Keratinocyte (primary cell): ENCODE data around the gene PCTP. TPM values are rescaled to one million over a fixed set of nuclear protein-coding genes. Genes with fewer than 3 reads are reported as not detected.

ENCODE experiments used
- DNase-seq: peaks from one replicate; pipeline ENCODE4 v3.0.0-alpha.2; 2011; ENCODE audit warnings: low read depth, missing footprints, low spot score
- FAIRE-seq: peaks from 2 replicates; lab custom pipeline; 2011; peaks lifted over from hg19 to GRCh38; lab: Jason Lieb, UNC
- H2AFZ ChIP-seq: 2 replicates; pipeline ENCODE4 v1.6.0; 2012; ENCODE audit warnings: low read length, control low read depth, inconsistent platforms; ENCODE audit not compliant: control insufficient read depth
- H3K27ac ChIP-seq: 2 replicates; pipeline ENCODE4 v1.5.1; 2011; ENCODE audit warnings: low read length; ENCODE audit not compliant: control insufficient read depth, insufficient read depth
- H3K27me3 ChIP-seq: 3 replicates; pipeline ENCODE4 v1.6.0; 2011; ENCODE audit warnings: low read length; ENCODE audit not compliant: control insufficient read depth, insufficient read depth; ENCODE audit errors: extremely low read depth
- H3K36me3 ChIP-seq, 2 experiments: 2 replicates in 1 of 2; 3 replicates in 1 of 2; pipeline ENCODE4 v1.5.1; 2011; ENCODE audit warnings: low read length in 2 of 2, mild to moderate bottlenecking in 1 of 2; ENCODE audit not compliant: control insufficient read depth in 2 of 2, insufficient read depth in 2 of 2; ENCODE audit errors: extremely low read depth in 1 of 2
- H3K4me1 ChIP-seq: 3 replicates; pipeline ENCODE4 v1.5.1; 2011; ENCODE audit warnings: low read length; ENCODE audit not compliant: control insufficient read depth, insufficient read depth; ENCODE audit errors: extremely low read depth
- H3K4me2 ChIP-seq: 3 replicates; pipeline ENCODE4 v1.6.0; 2011; ENCODE audit warnings: low read depth, low read length; ENCODE audit not compliant: control insufficient read depth, insufficient read depth; ENCODE audit errors: extremely low read depth
- H3K4me3 ChIP-seq, 3 experiments: fragments of 200-600 bp in 1 of 3; sonication (generic) in 1 of 3; 2 replicates in 2 of 3; 3 replicates in 1 of 3; pipeline ENCODE4 v1.5.1; 2011 to 2016; ENCODE audit warnings: low read length in 3 of 3, mild to moderate bottlenecking in 3 of 3, control low read depth in 2 of 3, inconsistent platforms in 1 of 3, low read depth in 1 of 3, mixed read lengths in 1 of 3, mixed run types in 1 of 3, moderate library complexity in 1 of 3; ENCODE audit not compliant: control insufficient read depth in 2 of 3, insufficient read depth in 2 of 3; ENCODE audit errors: extremely low read depth in 1 of 3
- H3K79me2 ChIP-seq: 2 replicates; pipeline ENCODE4 v1.6.0; 2012; ENCODE audit warnings: low read length; ENCODE audit not compliant: control insufficient read depth, insufficient read depth
- H3K9ac ChIP-seq: 3 replicates; pipeline ENCODE4 v1.6.0; 2011; ENCODE audit warnings: low read length; ENCODE audit not compliant: control insufficient read depth, insufficient read depth; ENCODE audit errors: extremely low read depth
- H3K9me1 ChIP-seq: 3 replicates; pipeline ENCODE4 v1.6.0; 2011; ENCODE audit warnings: low read length; ENCODE audit not compliant: control insufficient read depth, insufficient read depth; ENCODE audit errors: extremely low read depth
- H3K9me3 ChIP-seq: 2 replicates; pipeline ENCODE4 v1.5.1; 2012; ENCODE audit warnings: low read depth, low read length; ENCODE audit not compliant: control insufficient read depth
- H4K20me1 ChIP-seq: 3 replicates; pipeline ENCODE4 v1.6.0; 2011; ENCODE audit warnings: low read length; ENCODE audit not compliant: control insufficient read depth, insufficient read depth; ENCODE audit errors: extremely low read depth
- EZH2 ChIP-seq: IDR thresholded peaks from one replicate; pipeline ENCODE4 v1.6.1; 2012; ENCODE audit warnings: inconsistent platforms, mild to moderate bottlenecking, low read length, moderate library complexity
- dilution Hi-C: fragments of 300-500 bp; cut with MboI; formaldehyde crosslinking; loops from one replicate; pipeline ENCODE4 v1.7.0; 2020; ENCODE audit warnings: low sequenced_read_pairs; ENCODE audit not compliant: extremely low pct_ligation_motif_present
- polyA plus RNA-seq, 5 experiments: library from polyadenylated mRNA; depleted of rRNA in 3 of 5; stranded (reverse) in 3 of 5; stranded (forward) in 1 of 5; unstranded in 1 of 5; fragments of >200 nt; gene quantifications; 1 replicate in 1 of 5; 2 replicates in 3 of 5; 3 replicates in 1 of 5; pipeline versions ENCODE4 v1.2.1 to v1.2.3, GENCODE V29; 2011 to 2012; ENCODE audit warnings: missing spikeins in 2 of 5, low read depth in 1 of 5, low replicate concordance in 1 of 5
- TF ChIP-seq, protein P1 (sequence below), 3 experiments: IDR thresholded peaks in 1 of 3; conservative IDR thresholded peaks in 1 of 3; optimal IDR thresholded peaks in 1 of 3; 2 replicates in 2 of 3; 3 replicates in 1 of 3; pipeline versions ENCODE3 to v1.5.1; 2011; ENCODE audit warnings: low read length in 3 of 3, mild to moderate bottlenecking in 3 of 3, moderate library complexity in 2 of 3, control low read depth in 1 of 3, inconsistent platforms in 1 of 3; ENCODE audit not compliant: insufficient read depth in 2 of 3; ENCODE audit errors: extremely low read depth in 1 of 3

PCTP gene
- polyA plus RNA-seq, 1 donor (not counting 4 experiments of a cell fraction or from before 2014, with no cell fraction given), result 29.5 TPM

- H3K9me3 ChIP-seq, result no peaks in the 10 kb centered on the region
- H3K4me1 ChIP-seq, result no peaks in the 10 kb centered on the region
- no peak overlapping the region for H3K27ac ChIP-seq
- H3K36me3 ChIP-seq, result peaks cover 0 to 1% of the 10 kb centered on the region in 2 experiments
- TF ChIP-seq EZH2, result no peak
- TF ChIP-seq, protein P1, sequence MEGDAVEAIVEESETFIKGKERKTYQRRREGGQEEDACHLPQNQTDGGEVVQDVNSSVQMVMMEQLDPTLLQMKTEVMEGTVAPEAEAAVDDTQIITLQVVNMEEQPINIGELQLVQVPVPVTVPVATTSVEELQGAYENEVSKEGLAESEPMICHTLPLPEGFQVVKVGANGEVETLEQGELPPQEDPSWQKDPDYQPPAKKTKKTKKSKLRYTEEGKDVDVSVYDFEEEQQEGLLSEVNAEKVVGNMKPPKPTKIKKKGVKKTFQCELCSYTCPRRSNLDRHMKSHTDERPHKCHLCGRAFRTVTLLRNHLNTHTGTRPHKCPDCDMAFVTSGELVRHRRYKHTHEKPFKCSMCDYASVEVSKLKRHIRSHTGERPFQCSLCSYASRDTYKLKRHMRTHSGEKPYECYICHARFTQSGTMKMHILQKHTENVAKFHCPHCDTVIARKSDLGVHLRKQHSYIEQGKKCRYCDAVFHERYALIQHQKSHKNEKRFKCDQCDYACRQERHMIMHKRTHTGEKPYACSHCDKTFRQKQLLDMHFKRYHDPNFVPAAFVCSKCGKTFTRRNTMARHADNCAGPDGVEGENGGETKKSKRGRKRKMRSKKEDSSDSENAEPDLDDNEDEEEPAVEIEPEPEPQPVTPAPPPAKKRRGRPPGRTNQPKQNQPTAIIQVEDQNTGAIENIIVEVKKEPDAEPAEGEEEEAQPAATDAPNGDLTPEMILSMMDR (optimal IDR thresholded peaks at IDR 0.05 in 1 of 3, IDR thresholded peaks at IDR 0.05 in 1 of 3, conservative IDR thresholded peaks at IDR 0.05 in 1 of 3; ENCODE audit: extremely low read depth in 1 of 3, insufficient read depth in 2 of 3, low read length in 3 of 3), result no peak
- no peak overlapping the region for H3K4me2 ChIP-seq
- H2AFZ ChIP-seq, result no peak overlapping the region
- H3K79me2 ChIP-seq, result peaks cover 3% of the 10 kb centered on the region
- H3K4me3 ChIP-seq, result no peak overlapping the region
- H3K27me3 ChIP-seq, result no peaks in the 10 kb centered on the region
- H4K20me1 ChIP-seq, result no peaks in the 10 kb centered on the region
- no peak overlapping the region for H3K9ac ChIP-seq
- H3K9me1 ChIP-seq, result no peaks in the 10 kb centered on the region
- dilution Hi-C loops, result no loop called here
- no peak for DNase-seq
- FAIRE-seq, result no peak
Observed at GRCh38 chr17:55757659-55758058, 6.8 kb downstream of the PCTP start.

DNA sequence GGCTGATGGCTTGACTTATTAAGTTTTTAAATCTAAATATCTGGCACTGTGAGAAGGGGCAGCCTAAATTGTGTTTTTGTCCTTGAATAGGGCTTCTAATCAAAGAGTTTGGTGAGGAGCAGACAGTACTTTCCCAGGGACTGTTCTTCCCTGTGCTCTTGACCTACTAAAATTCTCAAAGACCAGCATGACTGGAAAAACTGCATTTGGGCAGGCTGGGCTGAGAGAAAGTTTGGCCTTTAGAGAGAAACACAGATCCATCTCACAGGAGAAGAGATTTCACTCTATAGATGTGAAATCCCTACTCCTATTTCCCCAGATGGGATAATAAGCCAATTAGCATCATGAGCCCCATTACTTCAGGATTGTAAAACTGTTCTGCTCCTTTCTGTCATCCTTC is 7.3 kb downstream of the PCTP start:
- H3K4me2 ChIP-seq, result no peak overlapping the region
- H3K27ac ChIP-seq, result no peak overlapping the region
- no peaks in the 10 kb centered on the region for H3K27me3 ChIP-seq
- no peak overlapping the region for H3K4me3 ChIP-seq
- H3K36me3 ChIP-seq, result peaks cover 0 to 1% of the 10 kb centered on the region in 2 experiments
- no peak for DNase-seq
- dilution Hi-C loops, result no loop called here
- H3K9ac ChIP-seq, result no peak overlapping the region
- peaks cover 2% of the 10 kb centered on the region for H3K79me2 ChIP-seq
- no peaks in the 10 kb centered on the region for H3K9me1 ChIP-seq
- H2AFZ ChIP-seq, result no peak overlapping the region
- TF ChIP-seq EZH2, result no peak
- TF ChIP-seq, protein P1 (optimal IDR thresholded peaks at IDR 0.05 in 1 of 3, IDR thresholded peaks at IDR 0.05 in 1 of 3, conservative IDR thresholded peaks at IDR 0.05 in 1 of 3; ENCODE audit: extremely low read depth in 1 of 3, insufficient read depth in 2 of 3, low read length in 3 of 3), result no peak
- FAIRE-seq, result no peak
- H3K4me1 ChIP-seq, result no peaks in the 10 kb centered on the region
- no peaks in the 10 kb centered on the region for H4K20me1 ChIP-seq
- no peaks in the 10 kb centered on the region for H3K9me3 ChIP-seq
